PC-9 (cell line): ENCODE measurements around the gene MRPL58.

Experiments used
- CTCF ChIP-seq: fragments of 200-600 bp; sonication (generic); conservative IDR thresholded peaks from 2 replicates; pipeline ENCODE4 v1.6.1; 2017; ENCODE audit warnings: mixed run types, antibody characterized with exemption, mild to moderate bottlenecking, moderate library complexity
- EZH2 ChIP-seq: fragments of 200-600 bp; sonication (generic); IDR thresholded peaks from 2 replicates; pipeline ENCODE4 v1.8.0; 2017; ENCODE audit warnings: antibody characterized with exemption, low read depth

- TF ChIP-seq EZH2 (no peak), CTCF (no peak)
These were observed 449 bp upstream of the MRPL58 start for GRCh38 chr17:75012096-75012345.
